ENCODE data around the gene CCDC71. TPM values are rescaled to one million over a fixed set of nuclear protein-coding genes. Genes with fewer than 3 reads are reported as not detected.

The CCDC71 gene
- total and polyA plus RNA-seq, 2 of the 13 experiments (the other 11 are each of a cell fraction or from before 2014, with no cell fraction given): 9.7 to 14.3 TPM

GRCh38 chr3:49173116-49173791 lies 7.1 kb upstream of the CCDC71 start (continued):
- TF ChIP-seq CHD4 (IDR thresholded peaks at IDR 0.05; ENCODE audit: borderline replicate concordance, low read length): no peak
- no peak for TF ChIP-seq RBM22 (optimal IDR thresholded peaks at IDR 0.05; ENCODE audit: low read length)
- TF ChIP-seq REST (IDR thresholded peaks at IDR 0.05; ENCODE audit: borderline replicate concordance in 1 of 2, low read depth in 1 of 2, low read length in 2 of 2): no peak
- peak; percentile 71 for TF ChIP-seq RFX3 (CRISPR knock-in tag; IDR thresholded peaks at IDR 0.05)
- no peak for TF ChIP-seq ZNF543 (CRISPR knock-in tag; IDR thresholded peaks at IDR 0.05)
- TF ChIP-seq ZNF670 (CRISPR knock-in tag; IDR thresholded peaks at IDR 0.05; ENCODE audit: borderline replicate concordance): no peak
- no peak for TF ChIP-seq ZNF253 (CRISPR knock-in tag; IDR thresholded peaks at IDR 0.05; ENCODE audit: borderline replicate concordance)
- TF ChIP-seq ZFP37 (CRISPR knock-in tag; IDR thresholded peaks at IDR 0.05; ENCODE audit: borderline replicate concordance): no peak
- TF ChIP-seq U2AF1 (optimal IDR thresholded peaks at IDR 0.05; ENCODE audit: low read depth, low read length): no peak
- TF ChIP-seq POGZ (CRISPR knock-in tag; IDR thresholded peaks at IDR 0.05): no peak
- TF ChIP-seq TBX2 (CRISPR knock-in tag; IDR thresholded peaks at IDR 0.05; ENCODE audit: borderline replicate concordance): 0 out of 2 replicates have a peak, but pooled peaks have one; percentile 21
- no peak for TF ChIP-seq KDM5A (IDR thresholded peaks at IDR 0.05; ENCODE audit: borderline replicate concordance, low read length)
- TF ChIP-seq ARHGAP35 (CRISPR knock-in tag; IDR thresholded peaks at IDR 0.05; ENCODE audit: borderline replicate concordance): no peak
- peak; percentile 95 for TF ChIP-seq TFAP4 (IDR thresholded peaks at IDR 0.05; ENCODE audit: borderline replicate concordance, low read depth)
- TF ChIP-seq NONO (IDR thresholded peaks at IDR 0.05): no peak
- no peak for TF ChIP-seq NONO (CRISPR knock-in tag; conservative IDR thresholded peaks at IDR 0.05)
- TF ChIP-seq ZNF124 (CRISPR knock-in tag; IDR thresholded peaks at IDR 0.05): no peak
- TF ChIP-seq TCF7L2 (IDR thresholded peaks at IDR 0.05; ENCODE audit: low read depth, low read length): no peak
- TF ChIP-seq ZMAT3 (CRISPR knock-in tag; conservative IDR thresholded peaks at IDR 0.05): no peak
- no peak for TF ChIP-seq RAD51 (IDR thresholded peaks at IDR 0.05; ENCODE audit: borderline replicate concordance)
- no peak for TF ChIP-seq ESRRA (CRISPR knock-in tag; IDR thresholded peaks at IDR 0.05; ENCODE audit: low read depth)
- TF ChIP-seq DR1 (CRISPR knock-in tag; IDR thresholded peaks at IDR 0.05): no peak

All from HepG2 (cell line).